ENCODE measurements around the gene RHBG. TPM values are rescaled to one million over a fixed set of nuclear protein-coding genes. Genes with fewer than 3 reads are reported as not detected.

Gene RHBG
- total and polyA plus RNA-seq, 2 experiments from 2014 or later = 3.3 to 11.9 TPM

DNA sequence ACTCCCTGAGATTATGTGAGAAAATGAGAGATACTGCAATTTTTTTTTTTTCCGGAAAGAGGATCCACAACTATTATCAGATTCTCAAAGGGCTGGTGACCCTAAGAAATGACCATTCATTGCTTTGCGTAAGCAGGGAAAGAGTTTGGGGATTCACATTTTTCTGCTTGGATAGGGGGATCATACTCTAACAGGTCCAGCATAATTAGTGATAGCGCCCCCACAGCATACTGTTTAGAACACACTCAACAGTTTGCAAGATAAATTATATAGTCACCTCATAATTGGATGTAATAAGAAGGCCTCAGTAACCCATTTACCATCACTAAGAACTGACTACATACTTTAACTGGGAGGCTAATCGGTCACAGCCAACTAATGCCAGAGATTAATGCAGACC is 32.8 kb upstream of the RHBG start:
- 75% methylated on average over 4 of the region's 4 CpGs for WGBS (ENCODE audit: low lambda C conversion rate, missing lambda C conversion rate)
- H3K4me3 ChIP-seq = no peak overlapping the region
- no peak for DNase-seq (ENCODE audit: low spot score)

DNA sequence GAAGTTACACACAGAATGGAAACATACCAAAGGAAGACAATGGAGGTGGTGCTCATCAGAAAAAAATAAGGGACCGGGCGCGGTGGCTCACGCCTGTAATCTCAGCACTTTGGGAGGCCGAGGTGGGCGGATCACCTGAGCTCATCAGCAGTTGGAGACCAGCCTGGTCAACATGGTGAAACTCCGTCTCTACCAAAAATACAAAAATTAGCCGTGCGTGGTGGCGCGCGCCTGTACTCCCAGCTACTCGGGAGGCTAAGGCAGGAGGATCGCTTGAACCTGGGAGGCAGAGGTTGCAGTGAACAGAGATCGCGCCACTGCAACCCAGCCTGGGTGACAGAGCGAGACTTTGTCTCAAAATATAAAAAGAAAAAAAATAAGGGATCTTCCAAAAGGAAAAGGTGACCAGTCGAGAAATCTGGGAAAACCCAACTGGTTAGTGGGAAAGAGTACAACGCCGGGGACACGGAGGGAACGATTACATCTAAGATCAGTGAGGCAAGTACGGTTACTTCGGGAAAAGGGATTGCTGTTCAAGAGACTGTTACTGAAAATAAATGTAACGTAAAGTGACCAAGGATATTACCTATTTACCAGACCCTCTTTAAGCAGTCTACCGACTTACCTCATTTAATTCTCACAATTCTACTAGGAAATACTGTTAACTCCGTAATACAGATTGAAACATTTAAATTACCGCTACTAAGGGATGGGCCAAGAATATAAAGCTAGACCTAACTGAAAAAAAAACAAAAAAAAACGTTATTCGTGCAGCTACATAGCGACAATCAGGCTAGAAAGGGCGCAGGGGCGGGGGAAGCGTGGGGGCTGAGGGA is 31.7 kb upstream of the RHBG start:
- Histone ChIP-seq H3K4me1 (ENCODE audit: insufficient read depth) (peaks cover 7% of the 10 kb centered on the region), H3K9me2 (replicated peaks; ENCODE audit: insufficient read depth) (no peaks in the 10 kb centered on the region), H3K4me2 (peak overlapping the region; percentile 79), H3K79me2 (peaks cover 43% of the 10 kb centered on the region), H3K36me3 (replicated peaks; ENCODE audit: insufficient read depth, low read depth) (peaks cover 4% of the 10 kb centered on the region), H3K27me3 (no peaks in the 10 kb centered on the region), H2AFZ (peak overlapping the region; percentile 34), H3K4me3 (peak overlapping the region; percentile 52), H4K20me1 (ENCODE audit: insufficient read depth, poor library complexity, severe bottlenecking) (peaks cover 9% of the 10 kb centered on the region), H3K27ac (peak overlapping the region; percentile 49), H3K9me3 (ENCODE audit: low read depth) (no peaks in the 10 kb centered on the region)
- DNase-seq (ENCODE audit: low spot score) = no peak
- no peak for TF ChIP-seq EZH2phosphoT487 (IDR thresholded peaks at IDR 0.05; ENCODE audit: low read depth, severe bottlenecking, unreplicated experiment)
- TF ChIP-seq, protein P1, sequence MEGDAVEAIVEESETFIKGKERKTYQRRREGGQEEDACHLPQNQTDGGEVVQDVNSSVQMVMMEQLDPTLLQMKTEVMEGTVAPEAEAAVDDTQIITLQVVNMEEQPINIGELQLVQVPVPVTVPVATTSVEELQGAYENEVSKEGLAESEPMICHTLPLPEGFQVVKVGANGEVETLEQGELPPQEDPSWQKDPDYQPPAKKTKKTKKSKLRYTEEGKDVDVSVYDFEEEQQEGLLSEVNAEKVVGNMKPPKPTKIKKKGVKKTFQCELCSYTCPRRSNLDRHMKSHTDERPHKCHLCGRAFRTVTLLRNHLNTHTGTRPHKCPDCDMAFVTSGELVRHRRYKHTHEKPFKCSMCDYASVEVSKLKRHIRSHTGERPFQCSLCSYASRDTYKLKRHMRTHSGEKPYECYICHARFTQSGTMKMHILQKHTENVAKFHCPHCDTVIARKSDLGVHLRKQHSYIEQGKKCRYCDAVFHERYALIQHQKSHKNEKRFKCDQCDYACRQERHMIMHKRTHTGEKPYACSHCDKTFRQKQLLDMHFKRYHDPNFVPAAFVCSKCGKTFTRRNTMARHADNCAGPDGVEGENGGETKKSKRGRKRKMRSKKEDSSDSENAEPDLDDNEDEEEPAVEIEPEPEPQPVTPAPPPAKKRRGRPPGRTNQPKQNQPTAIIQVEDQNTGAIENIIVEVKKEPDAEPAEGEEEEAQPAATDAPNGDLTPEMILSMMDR (IDR thresholded peaks at IDR 0.05; ENCODE audit: poor library complexity) = no peak
- no peak for TF ChIP-seq EZH2 (IDR thresholded peaks at IDR 0.05; ENCODE audit: borderline replicate concordance)
- 29% methylated on average over 34 of the region's 34 CpGs for WGBS (ENCODE audit: low lambda C conversion rate, missing lambda C conversion rate)

More for the DNA sequence above, 32.8 kb upstream of the RHBG start:
- Histone ChIP-seq H3K4me2 (peak overlapping the region; percentile 79), H3K36me3 (replicated peaks; ENCODE audit: insufficient read depth, low read depth) (peaks cover 4% of the 10 kb centered on the region), H3K9me2 (replicated peaks; ENCODE audit: insufficient read depth) (no peaks in the 10 kb centered on the region), H2AFZ (no peak overlapping the region), H3K27me3 (no peaks in the 10 kb centered on the region), H3K27ac (no peak overlapping the region), H3K79me2 (peaks cover 45% of the 10 kb centered on the region), H3K4me1 (ENCODE audit: insufficient read depth) (peaks cover 7% of the 10 kb centered on the region), H4K20me1 (ENCODE audit: insufficient read depth, poor library complexity, severe bottlenecking) (peaks cover 9% of the 10 kb centered on the region), H3K9me3 (ENCODE audit: low read depth) (no peaks in the 10 kb centered on the region)
- TF ChIP-seq, protein P1 (IDR thresholded peaks at IDR 0.05; ENCODE audit: poor library complexity) = peak; percentile 18
- no peak for TF ChIP-seq EZH2 (IDR thresholded peaks at IDR 0.05; ENCODE audit: borderline replicate concordance)

DNA sequence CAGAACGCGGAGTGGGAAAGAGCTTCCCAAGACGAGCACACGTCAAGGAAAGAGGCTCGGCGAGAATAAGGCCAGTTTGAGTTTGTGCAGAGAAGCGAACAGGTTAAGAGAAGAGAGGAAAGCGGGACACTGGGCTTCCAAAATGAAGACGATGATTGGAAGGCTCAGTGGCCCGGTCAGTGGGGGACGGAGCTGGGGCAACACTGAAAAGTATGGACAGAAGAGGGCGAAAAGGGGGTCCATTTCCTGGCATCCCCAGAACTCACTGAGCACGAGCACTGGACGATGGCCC is 31.2 kb upstream of the RHBG start:
- Histone ChIP-seq H3K4me2 (peak overlapping the region; percentile 79), H3K4me1 (ENCODE audit: insufficient read depth) (peaks cover 7% of the 10 kb centered on the region), H4K20me1 (ENCODE audit: insufficient read depth, poor library complexity, severe bottlenecking) (peaks cover 9% of the 10 kb centered on the region), H3K79me2 (peaks cover 37% of the 10 kb centered on the region), H3K27ac (peak overlapping the region; percentile 49), H2AFZ (peak overlapping the region; percentile 34), H3K9me3 (ENCODE audit: low read depth) (no peaks in the 10 kb centered on the region), H3K4me3 (peak overlapping the region; percentile 52), H3K9me2 (replicated peaks; ENCODE audit: insufficient read depth) (no peaks in the 10 kb centered on the region), H3K36me3 (replicated peaks; ENCODE audit: insufficient read depth, low read depth) (no peaks in the 10 kb centered on the region), H3K27me3 (no peaks in the 10 kb centered on the region)
- 0% methylated on average over 12 of the region's 14 CpGs for WGBS (ENCODE audit: low lambda C conversion rate, missing lambda C conversion rate)
- TF ChIP-seq EZH2 (IDR thresholded peaks at IDR 0.05; ENCODE audit: borderline replicate concordance) (no peak), EZH2phosphoT487 (IDR thresholded peaks at IDR 0.05; ENCODE audit: low read depth, severe bottlenecking, unreplicated experiment) (no peak)
- TF ChIP-seq, protein P1 (IDR thresholded peaks at IDR 0.05; ENCODE audit: poor library complexity) = no peak
- DNase-seq (ENCODE audit: low spot score) = no peak

Data from hepatocyte (in vitro differentiated cells).